ENCODE results near the gene TBC1D5.

Gene TBC1D5

DNA sequence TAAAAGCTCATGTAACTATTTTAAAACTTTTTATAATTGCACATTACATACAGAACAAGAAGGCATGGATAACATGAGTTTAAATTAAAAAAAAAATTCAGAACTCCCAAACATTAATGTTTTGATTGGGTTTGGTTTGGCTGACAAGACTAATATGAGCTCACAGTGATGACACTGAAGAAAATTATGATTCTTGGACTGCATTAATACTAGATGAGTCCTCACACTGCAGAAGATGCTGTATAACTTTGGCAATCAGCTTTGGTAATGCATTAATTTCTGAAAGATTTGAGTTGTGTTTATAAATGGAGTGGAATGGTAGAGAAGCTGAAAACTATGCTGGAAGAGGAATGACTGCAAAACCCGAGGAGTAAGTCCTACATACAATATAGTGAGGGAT is 498.8 kb downstream of the TBC1D5 start:
- no peaks in the 10 kb centered on the region for H3K4me1 ChIP-seq (ENCODE audit: low read depth, poor library complexity, severe bottlenecking)

DNA sequence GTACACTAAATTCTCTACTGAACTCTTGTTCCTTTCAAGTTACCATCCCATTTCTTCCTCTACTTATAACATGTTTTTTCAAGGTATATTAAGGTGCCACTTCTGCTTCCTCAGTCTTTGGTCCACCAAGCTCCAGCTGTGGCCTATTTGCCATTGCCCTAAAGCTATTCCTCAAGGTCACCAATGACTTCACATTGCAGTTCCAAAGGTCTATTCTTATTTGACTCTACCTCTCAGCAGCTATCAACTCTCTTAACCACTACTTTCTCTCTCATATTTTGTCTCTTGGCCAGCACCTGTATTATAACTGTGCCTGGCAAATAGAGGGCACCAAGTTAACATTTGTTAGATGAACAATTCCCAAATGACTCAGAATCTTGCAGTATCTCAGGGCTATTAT is 503.0 kb downstream of the TBC1D5 start:
- H3K4me3 ChIP-seq (IDR thresholded peaks at IDR 0.05; ENCODE audit: insufficient read depth, low read depth, low read length) = no peak overlapping the region
- no peaks in the 10 kb centered on the region for H4K20me1 ChIP-seq (ENCODE audit: insufficient read depth)
- TF ChIP-seq, protein P1, sequence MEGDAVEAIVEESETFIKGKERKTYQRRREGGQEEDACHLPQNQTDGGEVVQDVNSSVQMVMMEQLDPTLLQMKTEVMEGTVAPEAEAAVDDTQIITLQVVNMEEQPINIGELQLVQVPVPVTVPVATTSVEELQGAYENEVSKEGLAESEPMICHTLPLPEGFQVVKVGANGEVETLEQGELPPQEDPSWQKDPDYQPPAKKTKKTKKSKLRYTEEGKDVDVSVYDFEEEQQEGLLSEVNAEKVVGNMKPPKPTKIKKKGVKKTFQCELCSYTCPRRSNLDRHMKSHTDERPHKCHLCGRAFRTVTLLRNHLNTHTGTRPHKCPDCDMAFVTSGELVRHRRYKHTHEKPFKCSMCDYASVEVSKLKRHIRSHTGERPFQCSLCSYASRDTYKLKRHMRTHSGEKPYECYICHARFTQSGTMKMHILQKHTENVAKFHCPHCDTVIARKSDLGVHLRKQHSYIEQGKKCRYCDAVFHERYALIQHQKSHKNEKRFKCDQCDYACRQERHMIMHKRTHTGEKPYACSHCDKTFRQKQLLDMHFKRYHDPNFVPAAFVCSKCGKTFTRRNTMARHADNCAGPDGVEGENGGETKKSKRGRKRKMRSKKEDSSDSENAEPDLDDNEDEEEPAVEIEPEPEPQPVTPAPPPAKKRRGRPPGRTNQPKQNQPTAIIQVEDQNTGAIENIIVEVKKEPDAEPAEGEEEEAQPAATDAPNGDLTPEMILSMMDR (conservative IDR thresholded peaks at IDR 0.05; ENCODE audit: low read depth, low read length) = no peak
- no peak overlapping the region for H3K4me2 ChIP-seq
- H3K27me3 ChIP-seq (ENCODE audit: insufficient read depth, low read depth) = no peaks in the 10 kb centered on the region
- no peak overlapping the region for H3K27ac ChIP-seq
- H3K36me3 ChIP-seq (ENCODE audit: insufficient read depth) = no peaks in the 10 kb centered on the region
- no peaks in the 10 kb centered on the region for H3K79me2 ChIP-seq (ENCODE audit: insufficient read depth, low read depth)
- H3K4me1 ChIP-seq (ENCODE audit: low read depth, poor library complexity, severe bottlenecking) = peaks cover 11% of the 10 kb centered on the region
- H2AFZ ChIP-seq (ENCODE audit: low read depth) = no peak overlapping the region
- no peak overlapping the region for H3K9ac ChIP-seq

More for the DNA sequence above, 498.8 kb downstream of the TBC1D5 start:
- Histone ChIP-seq H3K9ac (no peak overlapping the region), H3K79me2 (ENCODE audit: insufficient read depth, low read depth) (no peaks in the 10 kb centered on the region), H3K4me3 (IDR thresholded peaks at IDR 0.05; ENCODE audit: insufficient read depth, low read depth, low read length) (no peak overlapping the region), H2AFZ (ENCODE audit: low read depth) (no peak overlapping the region), H3K4me2 (no peak overlapping the region), H3K36me3 (ENCODE audit: insufficient read depth) (no peaks in the 10 kb centered on the region), H3K27ac (no peak overlapping the region), H3K27me3 (ENCODE audit: insufficient read depth, low read depth) (no peaks in the 10 kb centered on the region), H4K20me1 (ENCODE audit: insufficient read depth) (no peaks in the 10 kb centered on the region)
- TF ChIP-seq, protein P1 (conservative IDR thresholded peaks at IDR 0.05; ENCODE audit: low read depth, low read length) = no peak

GRCh38 chr3:17238023-17238422 is 504.4 kb downstream of the TBC1D5 start:
- no peaks in the 10 kb centered on the region for H4K20me1 ChIP-seq (ENCODE audit: insufficient read depth)
- TF ChIP-seq, protein P1 (conservative IDR thresholded peaks at IDR 0.05; ENCODE audit: low read depth, low read length) = no peak
- peaks cover 21% of the 10 kb centered on the region for H3K4me1 ChIP-seq (ENCODE audit: low read depth, poor library complexity, severe bottlenecking)
- H3K4me3 ChIP-seq (IDR thresholded peaks at IDR 0.05; ENCODE audit: insufficient read depth, low read depth, low read length) = no peak overlapping the region
- no peak overlapping the region for H3K9ac ChIP-seq
- no peaks in the 10 kb centered on the region for H3K27me3 ChIP-seq (ENCODE audit: insufficient read depth, low read depth)
- no peaks in the 10 kb centered on the region for H3K36me3 ChIP-seq (ENCODE audit: insufficient read depth)
- no peak overlapping the region for H3K4me2 ChIP-seq
- no peak overlapping the region for H3K27ac ChIP-seq
- H2AFZ ChIP-seq (ENCODE audit: low read depth) = no peak overlapping the region
- H3K79me2 ChIP-seq (ENCODE audit: insufficient read depth, low read depth) = no peaks in the 10 kb centered on the region

DNA sequence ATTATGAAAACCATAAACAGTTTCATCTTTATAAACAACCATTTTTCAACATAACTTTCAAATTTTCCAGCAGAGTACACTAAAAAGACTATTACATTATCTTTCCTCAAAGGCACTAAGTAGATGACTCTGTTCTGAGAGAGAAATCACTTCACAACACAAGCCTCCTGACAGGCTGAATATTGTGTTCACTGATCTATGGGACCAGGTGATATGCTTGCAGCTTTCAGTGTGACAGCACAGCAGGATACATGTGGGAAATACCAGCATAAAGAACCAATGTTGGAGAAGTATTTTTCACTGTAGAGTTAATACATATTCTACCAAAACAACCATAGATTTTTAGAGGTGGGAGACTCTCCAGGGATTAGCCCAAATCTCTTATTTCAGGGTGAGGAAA is 507.1 kb downstream of the TBC1D5 start:
- no peaks in the 10 kb centered on the region for H3K36me3 ChIP-seq (ENCODE audit: insufficient read depth)
- no peak overlapping the region for H3K4me2 ChIP-seq
- H3K9ac ChIP-seq = no peak overlapping the region
- TF ChIP-seq, protein P1 (conservative IDR thresholded peaks at IDR 0.05; ENCODE audit: low read depth, low read length) = no peak
- H3K27ac ChIP-seq = no peak overlapping the region
- no peaks in the 10 kb centered on the region for H4K20me1 ChIP-seq (ENCODE audit: insufficient read depth)
- H3K4me3 ChIP-seq (IDR thresholded peaks at IDR 0.05; ENCODE audit: insufficient read depth, low read depth, low read length) = no peak overlapping the region
- H3K4me1 ChIP-seq (ENCODE audit: low read depth, poor library complexity, severe bottlenecking) = peaks cover 39% of the 10 kb centered on the region
- H3K79me2 ChIP-seq (ENCODE audit: insufficient read depth, low read depth) = no peaks in the 10 kb centered on the region
- no peaks in the 10 kb centered on the region for H3K27me3 ChIP-seq (ENCODE audit: insufficient read depth, low read depth)
- no peak overlapping the region for H2AFZ ChIP-seq (ENCODE audit: low read depth)
